ENCODE measurements around the gene RCBTB2.

Gene RCBTB2

GRCh38 chr13:48545608-48546007, 12.7 kb upstream of the RCBTB2 start:
- no peak for DNase-seq (ENCODE audit: extremely low spot score)
- ChIA-PET POLR2A (no interaction called here), CTCF (interaction anchor here (0.7 kb wide), 1 partner anchor 223 kb away, joined by 3 read pairs; no protein-coding TSS in a partner anchor)
- TF ChIP-seq TARDBP (IDR thresholded peaks at IDR 0.05) (no peak), FOXM1 (IDR thresholded peaks at IDR 0.05; ENCODE audit: borderline replicate concordance) (no peak), ZNF384 (IDR thresholded peaks at IDR 0.05) (no peak), LEF1 (IDR thresholded peaks at IDR 0.05; ENCODE audit: borderline replicate concordance) (no peak), HDGF (IDR thresholded peaks at IDR 0.05; ENCODE audit: borderline replicate concordance) (no peak), L3MBTL2 (conservative IDR thresholded peaks at IDR 0.05) (no peak), ELF4 (IDR thresholded peaks at IDR 0.05) (no peak), NFRKB (IDR thresholded peaks at IDR 0.05) (no peak), SUZ12 (IDR thresholded peaks at IDR 0.05) (no peak), PKNOX1 (IDR thresholded peaks at IDR 0.05) (no peak), CTBP1 (IDR thresholded peaks at IDR 0.05; ENCODE audit: borderline replicate concordance) (no peak), FOXA1 (IDR thresholded peaks at IDR 0.05) (no peak), SP1 (IDR thresholded peaks at IDR 0.05) (no peak), FOXK2 (IDR thresholded peaks at IDR 0.05) (no peak), ARNT (IDR thresholded peaks at IDR 0.05) (no peak), BHLHE40 (IDR thresholded peaks at IDR 0.05; ENCODE audit: borderline replicate concordance) (no peak)

- CTCF ChIA-PET: no interaction called here
- no peak for DNase-seq (ENCODE audit: extremely low spot score)
- TF ChIP-seq BHLHE40 (IDR thresholded peaks at IDR 0.05; ENCODE audit: borderline replicate concordance): no peak
- no peak for TF ChIP-seq L3MBTL2 (conservative IDR thresholded peaks at IDR 0.05)
- no peak for TF ChIP-seq TARDBP (IDR thresholded peaks at IDR 0.05)
- no peak for TF ChIP-seq ELF4 (IDR thresholded peaks at IDR 0.05)
- TF ChIP-seq FOXM1 (IDR thresholded peaks at IDR 0.05; ENCODE audit: borderline replicate concordance): no peak
- TF ChIP-seq ARNT (IDR thresholded peaks at IDR 0.05): no peak
- TF ChIP-seq ZNF384 (IDR thresholded peaks at IDR 0.05): no peak
- TF ChIP-seq HDGF (IDR thresholded peaks at IDR 0.05; ENCODE audit: borderline replicate concordance): no peak
- TF ChIP-seq CTBP1 (IDR thresholded peaks at IDR 0.05; ENCODE audit: borderline replicate concordance): no peak
- TF ChIP-seq SP1 (IDR thresholded peaks at IDR 0.05): no peak
- no peak for TF ChIP-seq FOXK2 (IDR thresholded peaks at IDR 0.05)
- TF ChIP-seq LEF1 (IDR thresholded peaks at IDR 0.05; ENCODE audit: borderline replicate concordance): no peak
- TF ChIP-seq PKNOX1 (IDR thresholded peaks at IDR 0.05): no peak
- TF ChIP-seq FOXA1 (IDR thresholded peaks at IDR 0.05): no peak
- POLR2A ChIA-PET: interaction anchor here (1.4 kb wide), 1 partner anchor 10 kb away, joined by 6 read pairs; the partner anchor contains the start of gene RCBTB2
These were observed 9.9 kb upstream of the RCBTB2 start for GRCh38 chr13:48542581-48543341.

- CTCF ChIA-PET: no interaction called here
- no peak for TF ChIP-seq SUZ12 (IDR thresholded peaks at IDR 0.05)
- no peak for TF ChIP-seq L3MBTL2 (conservative IDR thresholded peaks at IDR 0.05)
- TF ChIP-seq NFRKB (IDR thresholded peaks at IDR 0.05): no peak
- no peak for TF ChIP-seq LEF1 (IDR thresholded peaks at IDR 0.05; ENCODE audit: borderline replicate concordance)
- no peak for TF ChIP-seq CTBP1 (IDR thresholded peaks at IDR 0.05; ENCODE audit: borderline replicate concordance)
- no peak for TF ChIP-seq PKNOX1 (IDR thresholded peaks at IDR 0.05)
- TF ChIP-seq ZNF384 (IDR thresholded peaks at IDR 0.05): no peak
- no peak for TF ChIP-seq ELF4 (IDR thresholded peaks at IDR 0.05)
- DNase-seq (ENCODE audit: extremely low spot score): no peak
- POLR2A ChIA-PET: interaction anchor here (1.4 kb wide), 1 partner anchor 9 kb away, joined by 6 read pairs; the partner anchor contains the start of gene RCBTB2
These were observed 9.3 kb upstream of the RCBTB2 start for GRCh38 chr13:48542138-48542537.

- TF ChIP-seq PKNOX1 (IDR thresholded peaks at IDR 0.05): no peak
- no peak for TF ChIP-seq SUZ12 (IDR thresholded peaks at IDR 0.05)
- no peak for TF ChIP-seq CTBP1 (IDR thresholded peaks at IDR 0.05; ENCODE audit: borderline replicate concordance)
- no peak for TF ChIP-seq ARNT (IDR thresholded peaks at IDR 0.05)
- TF ChIP-seq HDGF (IDR thresholded peaks at IDR 0.05; ENCODE audit: borderline replicate concordance): no peak
- TF ChIP-seq FOXM1 (IDR thresholded peaks at IDR 0.05; ENCODE audit: borderline replicate concordance): no peak
- TF ChIP-seq L3MBTL2 (conservative IDR thresholded peaks at IDR 0.05): no peak
- TF ChIP-seq NFRKB (IDR thresholded peaks at IDR 0.05): no peak
- TF ChIP-seq SP1 (IDR thresholded peaks at IDR 0.05): no peak
- TF ChIP-seq TARDBP (IDR thresholded peaks at IDR 0.05): no peak
- no peak for TF ChIP-seq BHLHE40 (IDR thresholded peaks at IDR 0.05; ENCODE audit: borderline replicate concordance)
- TF ChIP-seq LEF1 (IDR thresholded peaks at IDR 0.05; ENCODE audit: borderline replicate concordance): no peak
- no peak for TF ChIP-seq ELF4 (IDR thresholded peaks at IDR 0.05)
- TF ChIP-seq FOXK2 (IDR thresholded peaks at IDR 0.05): no peak
- TF ChIP-seq ZNF384 (IDR thresholded peaks at IDR 0.05): no peak
- no peak for TF ChIP-seq FOXA1 (IDR thresholded peaks at IDR 0.05)
- no peak for DNase-seq (ENCODE audit: extremely low spot score)
- POLR2A ChIA-PET: no interaction called here
- CTCF ChIA-PET: no interaction called here
These were observed 6.7 kb upstream of the RCBTB2 start for GRCh38 chr13:48539550-48539949.

- ChIA-PET POLR2A (no interaction called here), CTCF (no interaction called here)
- TF ChIP-seq ARNT (IDR thresholded peaks at IDR 0.05) (no peak), BHLHE40 (IDR thresholded peaks at IDR 0.05; ENCODE audit: borderline replicate concordance) (no peak), SP1 (IDR thresholded peaks at IDR 0.05) (no peak), FOXK2 (IDR thresholded peaks at IDR 0.05) (no peak), PKNOX1 (IDR thresholded peaks at IDR 0.05) (no peak), LEF1 (IDR thresholded peaks at IDR 0.05; ENCODE audit: borderline replicate concordance) (no peak), L3MBTL2 (conservative IDR thresholded peaks at IDR 0.05) (no peak)
- DNase-seq (ENCODE audit: extremely low spot score): no peak
These were observed 3.9 kb upstream of the RCBTB2 start for GRCh38 chr13:48536621-48537250.

Measured in HEK293T (cell line).